Upper lobe of left lung (tissue), 6 donors: ENCODE results near the gene CSNK1D. TPM values are rescaled to one million over a fixed set of nuclear protein-coding genes. Genes with fewer than 3 reads are reported as not detected.

Experiments used
- ATAC-seq, 2 donors: fragments of 200-7000 bp; cut with Tn5 transposase; one replicate each; pipeline ENCODE4 v1.9.1; 2022; ENCODE audit warnings: mild to moderate bottlenecking in 2 of 2, moderate library complexity in 2 of 2; ENCODE audit not compliant: low FRiP score in 2 of 2
- DNase-seq, 2 donors: peaks; one replicate each; pipeline ENCODE4 v3.0.0-alpha.2; 2019 to 2020
- H3K27ac ChIP-seq, 4 donors: fragments of 200-600 bp; sonication (generic); one replicate each; pipeline ENCODE4 v1.5.1; 2016 to 2019
- H3K27me3 ChIP-seq, 4 donors: fragments of 200-600 bp; sonication (generic); one replicate each; pipeline ENCODE4 v1.5.1; 2017 to 2019
- H3K36me3 ChIP-seq, 4 donors: fragments of 200-600 bp; sonication (generic); one replicate each; pipeline ENCODE4 v1.5.1; 2016 to 2019
- H3K4me1 ChIP-seq, 4 donors: fragments of 200-600 bp; sonication (generic); one replicate each; pipeline ENCODE4 v1.5.1; 2018 to 2019
- H3K4me3 ChIP-seq, 4 donors: fragments of 200-600 bp; sonication (generic); one replicate each; pipeline ENCODE4 v1.5.1; 2017 to 2019; ENCODE audit warnings: mild to moderate bottlenecking in 2 of 4, moderate library complexity in 1 of 4
- H3K9me3 ChIP-seq, 4 donors: fragments of 200-600 bp; sonication (generic); one replicate each; pipeline ENCODE4 v1.5.1; 2018 to 2019
- EP300 ChIP-seq, 4 donors: sonication (generic); formaldehyde crosslinking; IDR thresholded peaks; one replicate each; pipeline ENCODE4 v1.5.1; 2017; ENCODE audit warnings: antibody characterized with exemption in 4 of 4, control low read depth in 2 of 4
- POLR2A ChIP-seq, 4 donors: fragments of 450-650 bp; IDR thresholded peaks; one replicate each; pipeline ENCODE4 v1.5.1; 2016 to 2017; ENCODE audit warnings: antibody characterized with exemption in 4 of 4, mild to moderate bottlenecking in 2 of 4
- POLR2AphosphoS5 ChIP-seq, 2 donors: sonication (generic); formaldehyde crosslinking; IDR thresholded peaks; one replicate each; pipeline ENCODE4 v1.5.1; 2017; ENCODE audit warnings: antibody characterized with exemption in 2 of 2
- WGBS, 2 donors: methylation state at CpG; one replicate each; pipeline ENCODE4 v1.1.5; 2017 to 2018; 5-methylcytosine and 5-hydroxymethylcytosine counted together
- total RNA-seq, 6 donors: library from RNA; depleted of rRNA in 4 of 6; stranded (reverse); fragments of >200 nt in 4 of 6; gene quantifications; one replicate each; pipeline versions ENCODE4 v1.1.0 to v1.2.1, GENCODE V29; 2016 to 2021
- TF ChIP-seq, protein P1 (sequence below), 6 experiments: fragments of 450-650 bp in 4 of 6; fragments of 200-600 bp in 2 of 6; sonication (generic) in 2 of 6; IDR thresholded peaks; one replicate each; pipeline ENCODE4 v1.5.1; 2016 to 2019; ENCODE audit warnings: antibody characterized with exemption in 6 of 6
- donor health status: DM: no; HTN: no; CAD: no; lungs with moderate emphysema.
- donor health status: DM: no; HTN: yes; CAD: no; lungs with severe emphysema.

CSNK1D gene
- total RNA-seq, 6 donors from 2014 or later, result 80.6 to 228 (median 152) TPM

DNA sequence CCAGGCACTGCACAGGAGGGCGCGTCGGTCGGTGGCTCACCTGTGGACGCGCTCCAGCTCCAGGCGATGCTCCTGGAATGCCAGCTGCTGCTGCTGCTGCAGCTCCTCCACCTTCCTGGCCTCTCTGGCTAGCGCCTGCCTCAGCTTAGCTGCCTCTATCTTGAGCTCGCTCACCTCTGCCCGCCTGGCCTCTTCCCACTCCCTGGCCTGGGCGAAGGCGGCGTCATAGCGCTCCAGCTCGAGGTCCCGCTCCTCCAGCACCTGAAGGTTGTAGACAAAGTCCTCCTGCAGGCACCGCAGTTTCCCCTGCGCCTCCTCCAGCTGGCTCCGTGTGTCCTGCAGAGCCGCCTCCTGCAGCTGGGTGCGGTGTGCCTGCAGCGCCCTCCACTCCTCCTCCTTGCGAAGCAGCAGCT, 72.0 kb downstream of the CSNK1D start:
- Histone ChIP-seq H3K4me1 (peaks cover 9 to 15% (median 11%) of the 10 kb centered on the region in 4 donors), H3K9me3 (no peaks in the 10 kb centered on the region), H3K27ac (no peak overlapping the region), H3K36me3 (peaks cover 0 to 33% (median 13%) of the 10 kb centered on the region in 4 donors), H3K27me3 (no peaks in the 10 kb centered on the region), H3K4me3 (no peak overlapping the region)
- ATAC-seq (no peak), DNase-seq (peak in 1 of 2 donors; percentile 69)
- WGBS, 2 donors, result 94% methylated on average over 17 to 23 of the region's 23 CpGs
- TF ChIP-seq EP300 (IDR thresholded peaks at IDR 0.05), result no peak
- TF ChIP-seq POLR2A (IDR thresholded peaks at IDR 0.05), result no peak
- TF ChIP-seq, protein P1, sequence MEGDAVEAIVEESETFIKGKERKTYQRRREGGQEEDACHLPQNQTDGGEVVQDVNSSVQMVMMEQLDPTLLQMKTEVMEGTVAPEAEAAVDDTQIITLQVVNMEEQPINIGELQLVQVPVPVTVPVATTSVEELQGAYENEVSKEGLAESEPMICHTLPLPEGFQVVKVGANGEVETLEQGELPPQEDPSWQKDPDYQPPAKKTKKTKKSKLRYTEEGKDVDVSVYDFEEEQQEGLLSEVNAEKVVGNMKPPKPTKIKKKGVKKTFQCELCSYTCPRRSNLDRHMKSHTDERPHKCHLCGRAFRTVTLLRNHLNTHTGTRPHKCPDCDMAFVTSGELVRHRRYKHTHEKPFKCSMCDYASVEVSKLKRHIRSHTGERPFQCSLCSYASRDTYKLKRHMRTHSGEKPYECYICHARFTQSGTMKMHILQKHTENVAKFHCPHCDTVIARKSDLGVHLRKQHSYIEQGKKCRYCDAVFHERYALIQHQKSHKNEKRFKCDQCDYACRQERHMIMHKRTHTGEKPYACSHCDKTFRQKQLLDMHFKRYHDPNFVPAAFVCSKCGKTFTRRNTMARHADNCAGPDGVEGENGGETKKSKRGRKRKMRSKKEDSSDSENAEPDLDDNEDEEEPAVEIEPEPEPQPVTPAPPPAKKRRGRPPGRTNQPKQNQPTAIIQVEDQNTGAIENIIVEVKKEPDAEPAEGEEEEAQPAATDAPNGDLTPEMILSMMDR (IDR thresholded peaks at IDR 0.05), result no peak
- TF ChIP-seq POLR2AphosphoS5 (IDR thresholded peaks at IDR 0.05), result no peak

DNA sequence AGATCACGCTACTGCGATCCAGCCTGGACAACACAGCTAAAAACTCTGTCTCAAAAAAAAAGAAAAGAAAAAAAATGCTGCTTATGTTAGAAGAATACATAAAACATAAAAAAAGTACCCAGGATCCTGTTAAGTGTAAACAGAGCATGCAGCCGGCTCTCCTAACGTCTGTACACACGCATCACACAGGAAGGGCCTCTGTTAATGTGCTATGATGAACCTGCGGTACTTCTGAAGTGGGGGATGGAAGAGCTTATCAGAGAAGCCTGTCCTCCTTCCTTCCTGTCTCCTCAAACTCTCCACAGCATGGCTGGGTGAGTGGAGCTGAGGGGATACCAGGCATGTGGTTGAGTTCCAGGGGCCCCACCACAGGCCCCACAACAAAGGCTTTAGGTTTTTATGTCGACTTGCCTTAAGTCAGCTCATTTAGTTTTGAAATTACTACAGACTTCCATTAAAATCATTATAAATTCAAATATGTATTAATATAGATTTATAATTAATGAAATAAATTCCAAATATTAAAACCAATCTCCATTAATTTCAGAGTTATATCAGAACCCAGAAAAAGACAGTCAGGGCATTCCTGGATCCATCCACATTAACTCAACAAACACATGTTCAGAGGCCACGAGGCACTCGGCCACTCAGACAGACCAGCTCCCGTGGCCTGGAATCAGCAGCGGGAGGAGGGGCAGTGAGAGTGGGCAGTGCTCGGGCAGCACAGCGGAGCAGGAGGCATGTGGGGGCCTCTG, 72.6 kb downstream of the CSNK1D start:
- no peak for DNase-seq
- TF ChIP-seq POLR2AphosphoS5 (IDR thresholded peaks at IDR 0.05), result no peak
- TF ChIP-seq, protein P1 (IDR thresholded peaks at IDR 0.05), result no peak
- H3K9me3 ChIP-seq, result no peaks in the 10 kb centered on the region
- no peak overlapping the region for H3K27ac ChIP-seq
- no peak for ATAC-seq
- peaks cover 0 to 39% (median 16%) of the 10 kb centered on the region in 4 donors for H3K36me3 ChIP-seq
- 73 to 82% methylated on average over 13 of the region's 13 CpGs for WGBS, 2 donors
- H3K27me3 ChIP-seq, result no peaks in the 10 kb centered on the region
- H3K4me1 ChIP-seq, result peaks cover 3 to 9% (median 5%) of the 10 kb centered on the region in 4 donors
- H3K4me3 ChIP-seq, result no peak overlapping the region

DNA sequence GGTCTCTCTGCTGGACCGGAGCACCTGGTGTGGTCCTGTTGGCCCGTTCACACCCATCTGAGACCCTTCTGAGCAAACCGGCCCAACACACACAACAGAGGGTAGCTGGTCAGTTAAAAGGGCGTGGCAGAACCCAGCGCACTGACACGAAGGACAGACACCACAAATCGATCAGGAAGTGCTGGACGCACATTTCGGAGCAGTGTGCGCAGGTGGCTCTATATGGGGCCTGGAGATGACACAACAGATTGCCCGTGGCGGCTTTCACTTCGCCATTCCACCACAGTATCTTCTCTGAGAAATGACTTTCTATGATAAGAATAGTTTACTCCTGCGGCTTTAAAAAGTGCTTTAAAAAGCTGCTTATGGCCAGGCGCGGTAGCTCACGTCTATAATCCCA, 73.4 kb downstream of the CSNK1D start:
- no peak for ATAC-seq
- Histone ChIP-seq H3K27ac (no peak overlapping the region), H3K4me1 (peaks cover 0 to 1% (median 0%) of the 10 kb centered on the region in 4 donors), H3K27me3 (no peaks in the 10 kb centered on the region), H3K4me3 (no peak overlapping the region), H3K9me3 (no peaks in the 10 kb centered on the region), H3K36me3 (peaks cover 0 to 41% (median 17%) of the 10 kb centered on the region in 4 donors)
- TF ChIP-seq POLR2AphosphoS5 (IDR thresholded peaks at IDR 0.05), result no peak
- TF ChIP-seq, protein P1 (IDR thresholded peaks at IDR 0.05), result no peak
- TF ChIP-seq POLR2A (IDR thresholded peaks at IDR 0.05), result no peak
- 88 to 89% methylated on average over 16 to 17 of the region's 17 CpGs for WGBS, 2 donors
- DNase-seq, result no peak

DNA sequence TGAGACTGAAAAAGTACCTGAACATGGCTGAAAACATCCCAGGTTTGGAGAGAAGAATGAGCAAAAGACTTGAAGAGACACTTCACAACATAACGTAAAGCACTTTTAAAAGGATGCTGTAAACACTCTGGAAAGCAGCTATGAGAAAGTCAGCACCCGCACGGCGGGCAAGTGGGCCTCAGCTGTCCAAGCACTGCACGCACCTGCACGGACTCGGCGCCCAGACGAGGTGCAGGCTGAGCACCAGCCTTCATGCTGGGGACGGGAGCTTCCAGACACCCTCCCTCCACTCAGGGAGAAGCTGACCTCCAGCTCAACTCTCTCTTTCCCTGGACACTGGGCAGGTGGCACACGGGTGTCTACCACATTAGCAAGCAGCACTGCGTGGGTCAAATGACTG, 74.0 kb downstream of the CSNK1D start:
- Histone ChIP-seq H3K9me3 (no peaks in the 10 kb centered on the region), H3K27ac (no peak overlapping the region), H3K4me1 (no peaks in the 10 kb centered on the region), H3K27me3 (no peaks in the 10 kb centered on the region), H3K4me3 (no peak overlapping the region), H3K36me3 (peaks cover 0 to 47% (median 23%) of the 10 kb centered on the region in 4 donors)
- no peak for ATAC-seq
- TF ChIP-seq POLR2AphosphoS5 (IDR thresholded peaks at IDR 0.05), result no peak
- TF ChIP-seq, protein P1 (IDR thresholded peaks at IDR 0.05), result no peak
- TF ChIP-seq POLR2A (IDR thresholded peaks at IDR 0.05), result no peak
- TF ChIP-seq EP300 (IDR thresholded peaks at IDR 0.05), result no peak
- DNase-seq, result peak in 1 of 2 donors; percentile 58
- 93 to 95% methylated on average over 12 of the region's 12 CpGs for WGBS, 2 donors

DNA sequence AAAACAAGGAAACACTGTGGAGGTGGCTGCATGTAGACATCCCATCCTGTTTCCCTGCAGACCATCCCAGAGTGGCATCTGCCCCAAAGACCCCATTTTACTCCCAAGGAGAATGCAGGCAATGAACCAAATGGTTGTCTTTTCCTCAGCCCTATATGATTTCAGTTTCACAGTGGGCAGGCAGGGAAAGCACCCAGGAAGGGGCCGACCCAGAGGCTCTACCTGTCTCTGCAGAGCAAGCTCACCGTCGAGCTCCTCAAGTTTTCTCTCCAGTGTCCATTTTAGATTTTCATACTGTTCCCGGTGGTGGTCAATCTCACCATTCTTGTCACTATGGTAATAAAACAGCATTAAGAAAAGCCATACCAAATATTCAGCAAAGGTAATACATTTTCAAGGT, 75.4 kb downstream of the CSNK1D start:
- TF ChIP-seq POLR2A (IDR thresholded peaks at IDR 0.05), result no peak
- no peak for TF ChIP-seq EP300 (IDR thresholded peaks at IDR 0.05)
- TF ChIP-seq, protein P1 (IDR thresholded peaks at IDR 0.05), result no peak
- TF ChIP-seq POLR2AphosphoS5 (IDR thresholded peaks at IDR 0.05), result no peak
- 88 to 94% methylated on average over 4 of the region's 4 CpGs for WGBS, 2 donors
- Histone ChIP-seq H3K4me1 (peaks cover 0 to 2% (median 0%) of the 10 kb centered on the region in 4 donors), H3K27me3 (no peaks in the 10 kb centered on the region), H3K9me3 (no peaks in the 10 kb centered on the region), H3K27ac (no peak overlapping the region), H3K4me3 (no peak overlapping the region), H3K36me3 (peaks cover 7 to 59% (median 33%) of the 10 kb centered on the region in 4 donors)
- no peak for DNase-seq
- ATAC-seq, result no peak
